ENCODE data around the gene GH1. TPM values are rescaled to one million over a fixed set of nuclear protein-coding genes. Genes with fewer than 3 reads are reported as not detected.
"Not testable (repeated sequence)": the region's sequence is repeated elsewhere in the genome, so short reads cannot be mapped to it uniquely, and the experiment has no call there.

Gene GH1
- total RNA-seq = not detected
- polyA plus RNA-seq (2013, experiment 1 of 2) = not detected
- polyA plus RNA-seq (2013, experiment 2 of 2) = not detected
- long read RNA-seq, experiment 1 = 0 reads
- long read RNA-seq, experiment 2 = 0 reads
- long read RNA-seq, experiment 3 = 0 reads
- long read RNA-seq, experiment 4 = 0 reads

- not testable (repeated sequence) for DNase-seq; H3K27ac Mint-ChIP-seq; H3K9me3 Mint-ChIP-seq; H3K4me3 ChIP-seq (ENCODE audit: low read length); H3K4me1 Mint-ChIP-seq; H3K27me3 ChIP-seq (ENCODE audit: control insufficient read depth, insufficient read depth, low read length, poor library complexity, severe bottlenecking); H3K36me3 Mint-ChIP-seq (ENCODE audit: low read depth); H3K36me3 ChIP-seq (ENCODE audit: control insufficient read depth, insufficient read depth, low read length); H3K9ac ChIP-seq (ENCODE audit: extremely low read depth, low read length, poor library complexity, severe bottlenecking); H3K27ac ChIP-seq (ENCODE audit: low read depth, low read length); H3K4me1 ChIP-seq (ENCODE audit: control insufficient read depth, insufficient read depth, low read length); H3K9me3 ChIP-seq (ENCODE audit: control insufficient read depth, low read length)
- 64% methylated on average over 8 of the region's 10 CpGs; no CpG with 5 or more reads in 1 of the 2 experiments for WGBS, 2 experiments (ENCODE audit: insufficient coverage in 1 of 2, insufficient read length in 1 of 2)
- Mint-ChIP-seq H3K27me3 (ENCODE audit: insufficient read depth) (peaks cover 13% of the 10 kb centered on the region), H3K4me3 (peak within 1 kb of the TSS; percentile 31)
Measured at GRCh38 chr17:63918789-63919305, at the start of gene GH1. Gene GH1, minus strand, starts transcription at chr17:63918839. Its CDS starts 63 bp downstream, at chr17:63918776.

GRCh38 chr17:63967953-63968352 lies 49.3 kb upstream of the GH1 start:
- Mint-ChIP-seq H3K4me3 (no peak overlapping the region), H3K4me1 (no peaks in the 10 kb centered on the region), H3K27ac (no peak overlapping the region), H3K27me3 (ENCODE audit: insufficient read depth) (peaks cover 13% of the 10 kb centered on the region), H3K36me3 (ENCODE audit: low read depth) (no peaks in the 10 kb centered on the region), H3K9me3 (no peaks in the 10 kb centered on the region)
- Histone ChIP-seq H3K4me3 (ENCODE audit: low read length) (no peak overlapping the region), H3K4me1 (ENCODE audit: control insufficient read depth, insufficient read depth, low read length) (no peaks in the 10 kb centered on the region), H3K9ac (ENCODE audit: extremely low read depth, low read length, poor library complexity, severe bottlenecking) (no peak overlapping the region), H3K36me3 (ENCODE audit: control insufficient read depth, insufficient read depth, low read length) (no peaks in the 10 kb centered on the region), H3K27me3 (ENCODE audit: control insufficient read depth, insufficient read depth, low read length, poor library complexity, severe bottlenecking) (no peaks in the 10 kb centered on the region), H3K9me3 (ENCODE audit: control insufficient read depth, low read length) (no peaks in the 10 kb centered on the region), H3K27ac (ENCODE audit: low read depth, low read length) (no peak overlapping the region)
- 94 to 96% methylated on average over 17 to 19 of the region's 19 CpGs for WGBS, 2 experiments (ENCODE audit: insufficient coverage in 1 of 2, insufficient read length in 1 of 2)
- TF ChIP-seq, protein P1, sequence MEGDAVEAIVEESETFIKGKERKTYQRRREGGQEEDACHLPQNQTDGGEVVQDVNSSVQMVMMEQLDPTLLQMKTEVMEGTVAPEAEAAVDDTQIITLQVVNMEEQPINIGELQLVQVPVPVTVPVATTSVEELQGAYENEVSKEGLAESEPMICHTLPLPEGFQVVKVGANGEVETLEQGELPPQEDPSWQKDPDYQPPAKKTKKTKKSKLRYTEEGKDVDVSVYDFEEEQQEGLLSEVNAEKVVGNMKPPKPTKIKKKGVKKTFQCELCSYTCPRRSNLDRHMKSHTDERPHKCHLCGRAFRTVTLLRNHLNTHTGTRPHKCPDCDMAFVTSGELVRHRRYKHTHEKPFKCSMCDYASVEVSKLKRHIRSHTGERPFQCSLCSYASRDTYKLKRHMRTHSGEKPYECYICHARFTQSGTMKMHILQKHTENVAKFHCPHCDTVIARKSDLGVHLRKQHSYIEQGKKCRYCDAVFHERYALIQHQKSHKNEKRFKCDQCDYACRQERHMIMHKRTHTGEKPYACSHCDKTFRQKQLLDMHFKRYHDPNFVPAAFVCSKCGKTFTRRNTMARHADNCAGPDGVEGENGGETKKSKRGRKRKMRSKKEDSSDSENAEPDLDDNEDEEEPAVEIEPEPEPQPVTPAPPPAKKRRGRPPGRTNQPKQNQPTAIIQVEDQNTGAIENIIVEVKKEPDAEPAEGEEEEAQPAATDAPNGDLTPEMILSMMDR (conservative IDR thresholded peaks at IDR 0.05) = no peak
- no peak for DNase-seq

- Mint-ChIP-seq H3K36me3 (ENCODE audit: low read depth) (no peaks in the 10 kb centered on the region), H3K4me1 (peaks cover 5% of the 10 kb centered on the region), H3K27me3 (ENCODE audit: insufficient read depth) (peaks cover 14% of the 10 kb centered on the region), H3K27ac (no peak overlapping the region), H3K9me3 (no peaks in the 10 kb centered on the region), H3K4me3 (no peak overlapping the region)
- H3K36me3 ChIP-seq (ENCODE audit: control insufficient read depth, insufficient read depth, low read length) = no peaks in the 10 kb centered on the region
- no peaks in the 10 kb centered on the region for H3K27me3 ChIP-seq (ENCODE audit: control insufficient read depth, insufficient read depth, low read length, poor library complexity, severe bottlenecking)
- TF ChIP-seq, protein P1 (conservative IDR thresholded peaks at IDR 0.05) = no peak
- DNase-seq = no peak
- no peak overlapping the region for H3K27ac ChIP-seq (ENCODE audit: low read depth, low read length)
- H3K9me3 ChIP-seq (ENCODE audit: control insufficient read depth, low read length) = no peaks in the 10 kb centered on the region
- no peak overlapping the region for H3K4me3 ChIP-seq (ENCODE audit: low read length)
- WGBS, 2 experiments (ENCODE audit: insufficient coverage in 1 of 2, insufficient read length in 1 of 2) = 89 to 92% methylated on average over 11 of the region's 11 CpGs
- no peak overlapping the region for H3K9ac ChIP-seq (ENCODE audit: extremely low read depth, low read length, poor library complexity, severe bottlenecking)
- H3K4me1 ChIP-seq (ENCODE audit: control insufficient read depth, insufficient read depth, low read length) = peaks cover 5% of the 10 kb centered on the region
Measured at GRCh38 chr17:63966646-63967264, 48.1 kb upstream of the GH1 start.

Data from endodermal cell (in vitro differentiated cells).